ELR (cell line): ENCODE measurements around the gene DUS2.

Source experiments
- DNase-seq: peaks from one replicate; pipeline ENCODE4 v3.0.0-alpha.2; 2015; ENCODE audit warnings: low read depth

The DUS2 gene

GRCh38 chr16:68077866-68078700 lies 55.0 kb downstream of the DUS2 start:
- no peak for DNase-seq

- no peak for DNase-seq
Observed at GRCh38 chr16:68078701-68079375, 55.8 kb downstream of the DUS2 start.

GRCh38 chr16:68079376-68079625 lies 56.2 kb downstream of the DUS2 start:
- DNase-seq = no peak

GRCh38 chr16:68079626-68080344 lies 56.7 kb downstream of the DUS2 start:
- DNase-seq = no peak

GRCh38 chr16:68081861-68082628 lies 59.0 kb downstream of the DUS2 start:
- DNase-seq = peak; percentile 6

- no peak for DNase-seq
Observed at GRCh38 chr16:68082629-68083238, 59.6 kb downstream of the DUS2 start.

GRCh38 chr16:68083239-68083781 lies 60.2 kb downstream of the DUS2 start:
- no peak for DNase-seq

- DNase-seq = peak; percentile 53
Observed at GRCh38 chr16:68083861-68084503, 60.9 kb downstream of the DUS2 start.

- peak; percentile 86 for DNase-seq
Observed at GRCh38 chr16:68084504-68085258, 61.6 kb downstream of the DUS2 start.

- DNase-seq = peak; percentile 98
Observed at GRCh38 chr16:68085259-68086071, 62.4 kb downstream of the DUS2 start, which contains the start of gene NFATC3. TSS of gene NFATC3 (plus strand) at chr16:68085370. CDS start at chr16:68085682, 312 bp downstream.

- peak; percentile 73 for DNase-seq
Observed at GRCh38 chr16:68086336-68086841, 63.3 kb downstream of the DUS2 start.

GRCh38 chr16:68086860-68087268 lies 63.8 kb downstream of the DUS2 start:
- peak; percentile 46 for DNase-seq

- DNase-seq = no peak
Observed at GRCh38 chr16:68087688-68088087, 64.6 kb downstream of the DUS2 start.

- DNase-seq = no peak
Observed at GRCh38 chr16:68088130-68088972, 65.3 kb downstream of the DUS2 start.

GRCh38 chr16:68089067-68089466 lies 66.0 kb downstream of the DUS2 start:
- no peak for DNase-seq

GRCh38 chr16:68090130-68090529 lies 67.0 kb downstream of the DUS2 start:
- no peak for DNase-seq

- DNase-seq = no peak
Observed at GRCh38 chr16:68090533-68090932, 67.4 kb downstream of the DUS2 start.
